ENCODE measurements around the gene QRSL1. TPM values are rescaled to one million over a fixed set of nuclear protein-coding genes. Genes with fewer than 3 reads are reported as not detected.

Gene QRSL1
- total RNA-seq, 1 experiment from 2014 or later: 19.5 TPM

- WGBS (ENCODE audit: extremely low coverage, insufficient read length, low lambda C conversion rate): no CpG with 5 or more reads among the region's 6 CpGs
- no peak overlapping the region for H3K56ac ChIP-seq (ENCODE audit: insufficient read length, low read depth, low read length)
- no peak for DNase-seq
- H3K23ac ChIP-seq (ENCODE audit: insufficient read length, low read depth, low read length): no peak overlapping the region
- peaks cover 14 to 43% (median 21%) of the 10 kb centered on the region in 3 experiments for H3K36me3 Mint-ChIP-seq (ENCODE audit: insufficient read depth in 1 of 3, low read depth in 3 of 3)
- peaks cover 33 to 42% of the 10 kb centered on the region in 2 experiments for H3K9me3 Mint-ChIP-seq
- H3K27me3 Mint-ChIP-seq (ENCODE audit: low read depth): no peaks in the 10 kb centered on the region; the same call in 1 of the 2 replicates
- no peak overlapping the region for H3K27ac ChIP-seq (ENCODE audit: insufficient read length, low read depth, low read length)
- H3K79me1 ChIP-seq (ENCODE audit: insufficient read depth, low read depth, low read length, poor library complexity, severe bottlenecking): no peaks in the 10 kb centered on the region
- H3K4me2 ChIP-seq (ENCODE audit: insufficient read depth, insufficient read length, low read length): no peak overlapping the region
- TF ChIP-seq CTCF (conservative IDR thresholded peaks at IDR 0.05): no peak
- H3K14ac ChIP-seq (ENCODE audit: insufficient read depth, low read length): no peak overlapping the region
- no peak overlapping the region for H3K9ac ChIP-seq (ENCODE audit: extremely low read depth, insufficient read length, low read length)
- no peaks in the 10 kb centered on the region for H3K27me3 ChIP-seq (ENCODE audit: insufficient read depth, low read length)
- H2BK20ac ChIP-seq (ENCODE audit: low read depth, low read length, poor library complexity, severe bottlenecking): no peak overlapping the region
- no peaks in the 10 kb centered on the region for H3K23me2 ChIP-seq (ENCODE audit: insufficient read length, low read depth, low read length, poor library complexity, severe bottlenecking)
- H2BK15ac ChIP-seq (ENCODE audit: low read depth, low read length): no peak overlapping the region
- H3K4ac ChIP-seq (ENCODE audit: low read depth, low read length): no peak overlapping the region
- no peak overlapping the region for H4K8ac ChIP-seq (replicated peaks; ENCODE audit: insufficient read length, low read depth, low read length)
- H3K4me1 ChIP-seq (ENCODE audit: insufficient read depth, low read length): peaks cover 3% of the 10 kb centered on the region; the same call in 1 of the 2 replicates
- no peak overlapping the region for H3K27ac Mint-ChIP-seq
- no peaks in the 10 kb centered on the region for H4K20me1 ChIP-seq (ENCODE audit: control insufficient read depth, insufficient read depth, insufficient read length)
- no peak overlapping the region for H3K18ac ChIP-seq (ENCODE audit: insufficient read length, low read depth, low read length)
- H2BK120ac ChIP-seq (ENCODE audit: low read depth, low read length, poor library complexity, severe bottlenecking): no peak overlapping the region
- no peak overlapping the region for H4K5ac ChIP-seq (ENCODE audit: insufficient read length, low read depth, low read length)
- no peak overlapping the region for H3K4me3 Mint-ChIP-seq
- H2AK5ac ChIP-seq (ENCODE audit: insufficient read length, low read length): peak overlapping the region; percentile 75
- H3K79me2 ChIP-seq (ENCODE audit: insufficient read depth, low read length): no peaks in the 10 kb centered on the region
- H3K4me1 Mint-ChIP-seq: peaks cover 18 to 24% of the 10 kb centered on the region in 2 experiments
- no peak overlapping the region for H2BK12ac ChIP-seq (ENCODE audit: insufficient read length, low read depth, low read length)
- no peak overlapping the region for H3T11ph ChIP-seq (ENCODE audit: low read length)
- H4K91ac ChIP-seq (ENCODE audit: insufficient read length, low read depth, low read length): no peak overlapping the region
- H3K9me3 ChIP-seq (ENCODE audit: control insufficient read depth, low read depth, low read length): peaks cover 16% of the 10 kb centered on the region
- no peak overlapping the region for H2AFZ ChIP-seq (ENCODE audit: low read length)
- no peak overlapping the region for H2BK5ac ChIP-seq (ENCODE audit: insufficient read length, low read length)
Measured at GRCh38 chr6:106705156-106705555, 75.8 kb downstream of the QRSL1 start.

All from H9 (cell line).